Endodermal cell (in vitro differentiated cells): ENCODE data around the gene TLCD1. TPM values are rescaled to one million over a fixed set of nuclear protein-coding genes. Genes with fewer than 3 reads are reported as not detected.

ENCODE experiments used
- DNase-seq: peaks from one replicate; pipeline ENCODE4 v3.0.0-alpha.2; 2017
- H3K27ac ChIP-seq: 2 replicates; pipeline ENCODE4 v1.5.1; 2013; ENCODE audit warnings: mild to moderate bottlenecking, low read depth, low read length, moderate library complexity
- H3K27me3 ChIP-seq: 2 replicates; pipeline ENCODE4 v1.6.1; 2013; ENCODE audit warnings: mild to moderate bottlenecking, low read length, moderate library complexity; ENCODE audit not compliant: insufficient read depth, control insufficient read depth, poor library complexity, severe bottlenecking
- H3K36me3 ChIP-seq: 2 replicates; pipeline ENCODE4 v1.7.0; 2013; ENCODE audit warnings: mild to moderate bottlenecking, low read length, moderate library complexity; ENCODE audit not compliant: control insufficient read depth, insufficient read depth
- H3K4me1 ChIP-seq: one replicate; pipeline ENCODE4 v1.7.0; 2013; ENCODE audit warnings: low read length; ENCODE audit not compliant: control insufficient read depth, insufficient read depth
- H3K4me3 ChIP-seq: 2 replicates; pipeline ENCODE4 v1.5.1; 2013; ENCODE audit warnings: mild to moderate bottlenecking, low read length, moderate library complexity
- H3K9ac ChIP-seq: 2 replicates; pipeline ENCODE4 v1.6.1; 2013; ENCODE audit warnings: mild to moderate bottlenecking, low read length, moderate library complexity; ENCODE audit not compliant: poor library complexity, severe bottlenecking; ENCODE audit errors: extremely low read depth
- H3K9me3 ChIP-seq: 2 replicates; pipeline ENCODE4 v1.6.1; 2013; ENCODE audit warnings: mild to moderate bottlenecking, low read length, moderate library complexity; ENCODE audit not compliant: control insufficient read depth
- H3K27ac Mint-ChIP-seq: 2 replicates; pipeline ENCODE4 v1.8.0; 2020; ENCODE audit warnings: mixed read lengths
- H3K27me3 Mint-ChIP-seq: 2 replicates; pipeline ENCODE4 v1.8.0; 2021; ENCODE audit warnings: mild to moderate bottlenecking, mixed read lengths; ENCODE audit not compliant: insufficient read depth
- H3K36me3 Mint-ChIP-seq: 2 replicates; pipeline ENCODE4 v1.8.0; 2020; ENCODE audit warnings: low read depth, mixed read lengths
- H3K4me1 Mint-ChIP-seq: 2 replicates; pipeline ENCODE4 v1.8.0; 2020; ENCODE audit warnings: mixed read lengths
- H3K4me3 Mint-ChIP-seq: 2 replicates; pipeline ENCODE4 v1.8.0; 2020; ENCODE audit warnings: mild to moderate bottlenecking, moderate library complexity, mixed read lengths
- H3K9me3 Mint-ChIP-seq: 2 replicates; pipeline ENCODE4 v1.8.0; 2020; ENCODE audit warnings: mild to moderate bottlenecking, mixed read lengths
- WGBS, 2 experiments: methylation state at CpG; one replicate each; pipeline versions ENCODE4 v1.1.5 to v1.1.7; 2013; ENCODE audit warnings: missing lambda C conversion rate in 2 of 2, mixed read lengths in 1 of 2; ENCODE audit not compliant: insufficient coverage in 1 of 2, insufficient read length in 1 of 2; 5-methylcytosine and 5-hydroxymethylcytosine counted together
- total RNA-seq, 2 donors: library from RNA; stranded (reverse); fragmentation: NEBNext Ultra II Directional in 1 of 2; extraction: Animal tissue kit (Norgen Biotek cat#: 25700) in 1 of 2; gene quantifications; 2 replicates in 1 of 2; 3 replicates in 1 of 2; pipeline ENCODE4 v1.2.1, GENCODE V29; 2021
- TF ChIP-seq, protein P1 (sequence below): fragments of 200-600 bp; sonication (generic); conservative IDR thresholded peaks from 2 replicates; pipeline ENCODE4 v1.5.0; 2021; ENCODE audit warnings: antibody characterized with exemption, mild to moderate bottlenecking

The TLCD1 gene
- total RNA-seq, 2 donors from 2014 or later: 17.0 to 22.9 TPM

- peaks cover 30% of the 10 kb centered on the region for H3K36me3 Mint-ChIP-seq
- H3K27ac Mint-ChIP-seq: no peak overlapping the region
- Histone ChIP-seq H3K27ac (no peak overlapping the region), H3K4me1 (no peaks in the 10 kb centered on the region), H3K4me3 (no peak overlapping the region), H3K27me3 (no peaks in the 10 kb centered on the region), H3K9me3 (no peaks in the 10 kb centered on the region), H3K9ac (no peak overlapping the region), H3K36me3 (peaks cover 7% of the 10 kb centered on the region)
- no peaks in the 10 kb centered on the region for H3K27me3 Mint-ChIP-seq
- DNase-seq: no peak
- TF ChIP-seq, protein P1, sequence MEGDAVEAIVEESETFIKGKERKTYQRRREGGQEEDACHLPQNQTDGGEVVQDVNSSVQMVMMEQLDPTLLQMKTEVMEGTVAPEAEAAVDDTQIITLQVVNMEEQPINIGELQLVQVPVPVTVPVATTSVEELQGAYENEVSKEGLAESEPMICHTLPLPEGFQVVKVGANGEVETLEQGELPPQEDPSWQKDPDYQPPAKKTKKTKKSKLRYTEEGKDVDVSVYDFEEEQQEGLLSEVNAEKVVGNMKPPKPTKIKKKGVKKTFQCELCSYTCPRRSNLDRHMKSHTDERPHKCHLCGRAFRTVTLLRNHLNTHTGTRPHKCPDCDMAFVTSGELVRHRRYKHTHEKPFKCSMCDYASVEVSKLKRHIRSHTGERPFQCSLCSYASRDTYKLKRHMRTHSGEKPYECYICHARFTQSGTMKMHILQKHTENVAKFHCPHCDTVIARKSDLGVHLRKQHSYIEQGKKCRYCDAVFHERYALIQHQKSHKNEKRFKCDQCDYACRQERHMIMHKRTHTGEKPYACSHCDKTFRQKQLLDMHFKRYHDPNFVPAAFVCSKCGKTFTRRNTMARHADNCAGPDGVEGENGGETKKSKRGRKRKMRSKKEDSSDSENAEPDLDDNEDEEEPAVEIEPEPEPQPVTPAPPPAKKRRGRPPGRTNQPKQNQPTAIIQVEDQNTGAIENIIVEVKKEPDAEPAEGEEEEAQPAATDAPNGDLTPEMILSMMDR: no peak
- no peaks in the 10 kb centered on the region for H3K4me1 Mint-ChIP-seq
- 83 to 100% methylated on average over 5 of the region's 5 CpGs for WGBS, 2 experiments
- H3K4me3 Mint-ChIP-seq: no peak overlapping the region
- no peaks in the 10 kb centered on the region for H3K9me3 Mint-ChIP-seq
These were observed 9.2 kb upstream of the TLCD1 start for GRCh38 chr17:28735242-28735722.

DNA sequence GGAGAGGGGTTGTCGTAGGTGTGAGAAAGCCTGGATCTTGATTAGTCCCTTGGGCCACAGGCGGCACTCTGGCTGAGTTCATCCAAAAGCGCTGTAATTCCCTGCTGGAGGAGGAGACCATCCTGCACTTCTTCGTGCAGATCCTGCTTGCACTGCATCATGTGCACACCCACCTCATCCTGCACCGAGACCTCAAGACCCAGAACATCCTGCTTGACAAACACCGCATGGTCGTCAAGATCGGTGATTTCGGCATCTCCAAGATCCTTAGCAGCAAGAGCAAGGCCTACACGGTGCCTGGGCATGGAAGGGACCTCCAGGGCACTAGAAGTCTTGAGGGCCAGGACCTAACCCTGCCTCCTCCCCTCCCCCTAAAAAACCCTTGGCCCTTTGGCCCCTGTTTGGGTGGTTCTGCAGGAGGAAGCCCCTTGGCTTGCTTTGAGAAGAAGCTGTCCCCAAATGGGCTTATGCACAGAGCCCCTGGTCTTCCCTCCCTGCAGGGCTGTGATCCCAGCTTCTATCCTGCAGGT lies 8.7 kb upstream of the TLCD1 start:
- no peak for DNase-seq
- no peak overlapping the region for H3K27ac ChIP-seq
- Mint-ChIP-seq H3K27me3 (no peaks in the 10 kb centered on the region), H3K4me3 (no peak overlapping the region), H3K36me3 (peaks cover 30% of the 10 kb centered on the region), H3K27ac (no peak overlapping the region), H3K4me1 (peaks cover 1% of the 10 kb centered on the region), H3K9me3 (no peaks in the 10 kb centered on the region)
- H3K4me1 ChIP-seq: no peaks in the 10 kb centered on the region
- TF ChIP-seq, protein P1: no peak
- H3K9me3 ChIP-seq: no peaks in the 10 kb centered on the region
- H3K9ac ChIP-seq: no peak overlapping the region
- WGBS, 2 experiments: 91 to 93% methylated on average over 4 to 10 of the region's 10 CpGs
- H3K36me3 ChIP-seq: peaks cover 7% of the 10 kb centered on the region
- no peak overlapping the region for H3K4me3 ChIP-seq
- no peaks in the 10 kb centered on the region for H3K27me3 ChIP-seq

- Histone ChIP-seq H3K4me3 (no peak overlapping the region), H3K9me3 (no peaks in the 10 kb centered on the region), H3K27me3 (no peaks in the 10 kb centered on the region), H3K27ac (no peak overlapping the region), H3K36me3 (peaks cover 4% of the 10 kb centered on the region), H3K4me1 (no peaks in the 10 kb centered on the region), H3K9ac (no peak overlapping the region)
- no peaks in the 10 kb centered on the region for H3K27me3 Mint-ChIP-seq
- 95 to 100% methylated on average over 1 of the region's 1 CpG for WGBS, 2 experiments
- peaks cover 19% of the 10 kb centered on the region for H3K36me3 Mint-ChIP-seq
- DNase-seq: no peak
- TF ChIP-seq, protein P1: no peak
- H3K27ac Mint-ChIP-seq: no peak overlapping the region
- H3K9me3 Mint-ChIP-seq: no peaks in the 10 kb centered on the region
- H3K4me3 Mint-ChIP-seq: no peak overlapping the region
- peaks cover 6% of the 10 kb centered on the region for H3K4me1 Mint-ChIP-seq
These were observed 7.3 kb upstream of the TLCD1 start for GRCh38 chr17:28733346-28733745.
